GM23338 (cell line): ENCODE data around the gene SDF2L1. TPM values are rescaled to one million over a fixed set of nuclear protein-coding genes. Genes with fewer than 3 reads are reported as not detected.

Source experiments
- ATAC-seq: fragments of 200-7000 bp; cut with Tn5 transposase; 3 replicates; pipeline ENCODE4 v1.9.1; 2020
- DNase-seq: peaks from one replicate; pipeline ENCODE4 v3.0.0-alpha.2; 2015; ENCODE audit warnings: low spot score
- H2AFZ ChIP-seq: fragments of 200-600 bp; sonication (generic); 2 replicates; pipeline ENCODE4 v1.8.0; 2016; ENCODE audit warnings: antibody characterized with exemption, mild to moderate bottlenecking, moderate library complexity
- H3F3A ChIP-seq: fragments of 200-600 bp; sonication (generic); replicated peaks from 2 replicates; pipeline ENCODE4 v1.8.0; 2017; ENCODE audit warnings: antibody characterized with exemption, mixed run types, low read depth
- H3K27ac ChIP-seq: fragments of 200-600 bp; sonication (generic); 2 replicates; pipeline ENCODE4 v1.6.1; 2016; ENCODE audit warnings: low read depth
- H3K27me3 ChIP-seq: fragments of 200-600 bp; sonication (generic); 2 replicates; pipeline ENCODE4 v1.8.0; 2016; ENCODE audit warnings: mild to moderate bottlenecking, mixed run types, moderate library complexity; ENCODE audit not compliant: insufficient read depth
- H3K36me3 ChIP-seq: fragments of 200-600 bp; sonication (generic); 2 replicates; pipeline ENCODE4 v1.8.0; 2016; ENCODE audit warnings: mild to moderate bottlenecking; ENCODE audit not compliant: insufficient read depth
- H3K4me1 ChIP-seq: fragments of 200-600 bp; sonication (generic); 2 replicates; pipeline ENCODE4 v1.8.0; 2016; ENCODE audit warnings: mild to moderate bottlenecking, moderate library complexity; ENCODE audit not compliant: insufficient read depth
- H3K4me2 ChIP-seq: fragments of 200-600 bp; sonication (generic); 2 replicates; pipeline ENCODE4 v1.7.1; 2017; ENCODE audit warnings: mixed run types
- H3K4me3 ChIP-seq: fragments of 200-600 bp; sonication (generic); 2 replicates; pipeline ENCODE4 v1.6.1; 2016; ENCODE audit warnings: mixed run types
- H3K79me2 ChIP-seq: fragments of 200-600 bp; sonication (generic); replicated peaks from 2 replicates; pipeline ENCODE4 v1.8.0; 2017; ENCODE audit warnings: mild to moderate bottlenecking; ENCODE audit not compliant: insufficient read depth
- H3K9me2 ChIP-seq: fragments of 200-600 bp; sonication (generic); 2 replicates; pipeline ENCODE4 v1.8.0; 2017; ENCODE audit not compliant: insufficient read depth
- H4K20me1 ChIP-seq: fragments of 200-600 bp; sonication (generic); replicated peaks from 2 replicates; pipeline ENCODE4 v1.8.0; 2017; ENCODE audit warnings: mild to moderate bottlenecking; ENCODE audit not compliant: insufficient read depth
- H3K27ac Mint-ChIP-seq: 2 replicates; pipeline ENCODE4 v1.8.0; 2020; ENCODE audit warnings: inconsistent platforms, mild to moderate bottlenecking, moderate library complexity, mixed read lengths
- H3K27me3 Mint-ChIP-seq: 3 replicates; pipeline ENCODE4 v1.8.0; 2022; ENCODE audit warnings: low read depth, mild to moderate bottlenecking, moderate library complexity, mixed read lengths, inconsistent platforms; ENCODE audit not compliant: insufficient read depth, poor library complexity
- H3K36me3 Mint-ChIP-seq: 3 replicates; pipeline ENCODE4 v1.8.0; 2021; ENCODE audit warnings: low read depth, mild to moderate bottlenecking, inconsistent platforms, moderate library complexity, mixed read lengths
- H3K4me1 Mint-ChIP-seq: 3 replicates; pipeline ENCODE4 v1.8.0; 2020; ENCODE audit warnings: mild to moderate bottlenecking, inconsistent platforms, mixed read lengths
- H3K4me3 Mint-ChIP-seq: 3 replicates; pipeline ENCODE4 v1.8.0; 2021; ENCODE audit warnings: moderate library complexity, mild to moderate bottlenecking, inconsistent platforms, mixed read lengths
- H3K9me3 Mint-ChIP-seq: 3 replicates; pipeline ENCODE4 v1.8.0; 2020; ENCODE audit warnings: moderate library complexity, mild to moderate bottlenecking, inconsistent platforms, mixed read lengths
- CTCF ChIP-seq, 2 experiments: fragments of 200-600 bp in 1 of 2; sonication (generic) in 1 of 2; conservative IDR thresholded peaks; 2 replicates each; pipeline versions ENCODE4 v1.5.1 to v1.6.1; 2016 to 2017; ENCODE audit warnings: antibody characterized with exemption in 2 of 2, low read depth in 2 of 2, mild to moderate bottlenecking in 2 of 2, moderate library complexity in 1 of 2
- EZH2 ChIP-seq: fragments of 200-600 bp; sonication (generic); IDR thresholded peaks from one replicate; pipeline ENCODE4 v1.8.0; 2017; ENCODE audit warnings: antibody characterized with exemption, mild to moderate bottlenecking, low read depth; ENCODE audit not compliant: unreplicated experiment
- EZH2phosphoT487 ChIP-seq: fragments of 200-600 bp; sonication (generic); IDR thresholded peaks from one replicate; pipeline ENCODE4 v1.8.1; 2018; ENCODE audit warnings: antibody characterized with exemption; ENCODE audit not compliant: unreplicated experiment
- JUNB ChIP-seq: IDR thresholded peaks from one replicate; pipeline ENCODE4 v1.6.1; 2016; ENCODE audit warnings: antibody characterized with exemption; ENCODE audit not compliant: unreplicated experiment
- NANOG ChIP-seq: IDR thresholded peaks from 2 replicates; pipeline ENCODE4 v1.6.1; 2016; ENCODE audit warnings: antibody characterized with exemption, borderline replicate concordance
- POLR2AphosphoS5 ChIP-seq: IDR thresholded peaks from 2 replicates; pipeline ENCODE4 v1.6.1; 2016; ENCODE audit warnings: antibody characterized with exemption, low read depth
- STAT1 ChIP-seq: IDR thresholded peaks from one replicate; pipeline ENCODE4 v1.6.1; 2016; ENCODE audit warnings: antibody characterized with exemption; ENCODE audit not compliant: unreplicated experiment
- ZNF114 ChIP-seq: fragments of 250-450 bp; sonication (Bioruptor Pico); IDR thresholded peaks from 2 replicates; pipeline ENCODE4 v1.5.0; 2020; ENCODE audit warnings: mild to moderate bottlenecking, moderate library complexity
- ZNF331 ChIP-seq: fragments of 250-450 bp; sonication (Bioruptor Pico); IDR thresholded peaks from 2 replicates; pipeline ENCODE4 v1.5.0; 2020; ENCODE audit warnings: low read depth, mild to moderate bottlenecking, moderate library complexity
- ZNF462 ChIP-seq: fragments of 250-450 bp; sonication (Bioruptor Pico); IDR thresholded peaks from 2 replicates; pipeline ENCODE4 v1.5.0; 2020; ENCODE audit warnings: mild to moderate bottlenecking, moderate library complexity
- polyA plus RNA-seq: library from polyadenylated mRNA; unstranded; fragments of >200 nt; fragmentation: Nextera tagmentation; extraction: Ambion mirVana; gene quantifications from 2 replicates; pipeline ENCODE4 v1.2.1, GENCODE V29; 2016
- total RNA-seq: library from RNA; depleted of rRNA; stranded (reverse); fragments of >200 nt; shearing (Covaris generic); gene quantifications from 2 replicates; pipeline ENCODE4 v1.2.3, GENCODE V29; 2014
- TF ChIP-seq, protein P1 (sequence below): IDR thresholded peaks from 2 replicates; pipeline ENCODE4 v1.6.1; 2016; ENCODE audit warnings: antibody characterized with exemption
- TF ChIP-seq, protein P2 (sequence below): IDR thresholded peaks from one replicate; pipeline ENCODE4 v1.6.1; 2018; ENCODE audit warnings: antibody characterized with exemption; ENCODE audit not compliant: unreplicated experiment

The SDF2L1 gene
- total and polyA plus RNA-seq, 2 experiments from 2014 or later, result 62.3 to 72.7 TPM

- H3K27ac Mint-ChIP-seq, result no peak overlapping the region
Observed at GRCh38 chr22:21639359-21639758, 2.7 kb upstream of the SDF2L1 start.

More at GRCh38 chr22:21639359-21639758, 2.7 kb upstream of the SDF2L1 start:
- Histone ChIP-seq H3F3A (peaks cover 9% of the 10 kb centered on the region; the same call in 1 of the 2 replicates), H3K9me2 (no peaks in the 10 kb centered on the region), H3K4me2 (no peak overlapping the region), H4K20me1 (peaks cover 5% of the 10 kb centered on the region; the same call in 1 of the 2 replicates), H3K79me2 (no peaks in the 10 kb centered on the region), H3K4me3 (no peak overlapping the region), H3K27me3 (peaks cover 8% of the 10 kb centered on the region), H3K27ac (no peak overlapping the region), H2AFZ (no peak overlapping the region), H3K4me1 (peaks cover 7% of the 10 kb centered on the region; the same call in 1 of the 2 replicates), H3K36me3 (no peaks in the 10 kb centered on the region)
- no peaks in the 10 kb centered on the region for H3K9me3 Mint-ChIP-seq
- no peak overlapping the region for H3K4me3 Mint-ChIP-seq
- no peak for TF ChIP-seq ZNF331 (CRISPR knock-in tag)
- TF ChIP-seq JUNB, result no peak
- no peak for TF ChIP-seq STAT1
- no peak for TF ChIP-seq ZNF462
- TF ChIP-seq, protein P1, sequence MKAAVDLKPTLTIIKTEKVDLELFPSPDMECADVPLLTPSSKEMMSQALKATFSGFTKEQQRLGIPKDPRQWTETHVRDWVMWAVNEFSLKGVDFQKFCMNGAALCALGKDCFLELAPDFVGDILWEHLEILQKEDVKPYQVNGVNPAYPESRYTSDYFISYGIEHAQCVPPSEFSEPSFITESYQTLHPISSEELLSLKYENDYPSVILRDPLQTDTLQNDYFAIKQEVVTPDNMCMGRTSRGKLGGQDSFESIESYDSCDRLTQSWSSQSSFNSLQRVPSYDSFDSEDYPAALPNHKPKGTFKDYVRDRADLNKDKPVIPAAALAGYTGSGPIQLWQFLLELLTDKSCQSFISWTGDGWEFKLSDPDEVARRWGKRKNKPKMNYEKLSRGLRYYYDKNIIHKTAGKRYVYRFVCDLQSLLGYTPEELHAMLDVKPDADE, result no peak
- TF ChIP-seq NANOG, result no peak
- TF ChIP-seq ZNF114 (CRISPR knock-in tag), result no peak
- TF ChIP-seq, protein P2, sequence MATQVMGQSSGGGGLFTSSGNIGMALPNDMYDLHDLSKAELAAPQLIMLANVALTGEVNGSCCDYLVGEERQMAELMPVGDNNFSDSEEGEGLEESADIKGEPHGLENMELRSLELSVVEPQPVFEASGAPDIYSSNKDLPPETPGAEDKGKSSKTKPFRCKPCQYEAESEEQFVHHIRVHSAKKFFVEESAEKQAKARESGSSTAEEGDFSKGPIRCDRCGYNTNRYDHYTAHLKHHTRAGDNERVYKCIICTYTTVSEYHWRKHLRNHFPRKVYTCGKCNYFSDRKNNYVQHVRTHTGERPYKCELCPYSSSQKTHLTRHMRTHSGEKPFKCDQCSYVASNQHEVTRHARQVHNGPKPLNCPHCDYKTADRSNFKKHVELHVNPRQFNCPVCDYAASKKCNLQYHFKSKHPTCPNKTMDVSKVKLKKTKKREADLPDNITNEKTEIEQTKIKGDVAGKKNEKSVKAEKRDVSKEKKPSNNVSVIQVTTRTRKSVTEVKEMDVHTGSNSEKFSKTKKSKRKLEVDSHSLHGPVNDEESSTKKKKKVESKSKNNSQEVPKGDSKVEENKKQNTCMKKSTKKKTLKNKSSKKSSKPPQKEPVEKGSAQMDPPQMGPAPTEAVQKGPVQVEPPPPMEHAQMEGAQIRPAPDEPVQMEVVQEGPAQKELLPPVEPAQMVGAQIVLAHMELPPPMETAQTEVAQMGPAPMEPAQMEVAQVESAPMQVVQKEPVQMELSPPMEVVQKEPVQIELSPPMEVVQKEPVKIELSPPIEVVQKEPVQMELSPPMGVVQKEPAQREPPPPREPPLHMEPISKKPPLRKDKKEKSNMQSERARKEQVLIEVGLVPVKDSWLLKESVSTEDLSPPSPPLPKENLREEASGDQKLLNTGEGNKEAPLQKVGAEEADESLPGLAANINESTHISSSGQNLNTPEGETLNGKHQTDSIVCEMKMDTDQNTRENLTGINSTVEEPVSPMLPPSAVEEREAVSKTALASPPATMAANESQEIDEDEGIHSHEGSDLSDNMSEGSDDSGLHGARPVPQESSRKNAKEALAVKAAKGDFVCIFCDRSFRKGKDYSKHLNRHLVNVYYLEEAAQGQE, result no peak
- no peak for TF ChIP-seq CTCF (conservative IDR thresholded peaks at IDR 0.05; ENCODE audit: low read depth in 2 of 2)
- no peak for TF ChIP-seq EZH2
- no peak for TF ChIP-seq EZH2phosphoT487
- no peak for TF ChIP-seq POLR2AphosphoS5
- peaks cover 14% of the 10 kb centered on the region for H3K4me1 Mint-ChIP-seq
- peaks cover 27% of the 10 kb centered on the region for H3K27me3 Mint-ChIP-seq
- H3K36me3 Mint-ChIP-seq, result peaks cover 9% of the 10 kb centered on the region
- DNase-seq, result no peak
- no peak for ATAC-seq
